Peyer's patch (tissue), 4 donors: ENCODE measurements around the gene CPSF3.
"Not testable (repeated sequence)": the region's sequence is repeated elsewhere in the genome, so short reads cannot be mapped to it uniquely, and the experiment has no call there.

ENCODE experiments used
- CTCF ChIP-seq, 6 experiments: fragments of 450-650 bp in 4 of 6; fragments of 200-600 bp in 2 of 6; sonication (generic) in 1 of 6; IDR thresholded peaks; one replicate each; pipeline ENCODE4 v1.5.1; 2017 to 2019; ENCODE audit warnings: antibody characterized with exemption in 6 of 6, mild to moderate bottlenecking in 3 of 6, moderate library complexity in 1 of 6
- POLR2A ChIP-seq, 2 donors: fragments of 450-650 bp; IDR thresholded peaks; one replicate each; pipeline ENCODE4 v1.5.1; 2017; ENCODE audit warnings: antibody characterized with exemption in 2 of 2, mild to moderate bottlenecking in 2 of 2, moderate library complexity in 2 of 2

- not testable (repeated sequence) for TF ChIP-seq POLR2A, CTCF (IDR thresholded peaks at IDR 0.05)
These were observed 90.5 kb downstream of the CPSF3 start for GRCh38 chr2:9513946-9514345.
